ENCODE data around the gene TMEM229B. TPM values are rescaled to one million over a fixed set of nuclear protein-coding genes. Genes with fewer than 3 reads are reported as not detected.

The TMEM229B gene
- total and polyA plus RNA-seq, 4 donors = 0.40 to 2.0 (median 1.6) TPM

GRCh38 chr14:67457782-67458181 is 30.7 kb downstream of the TMEM229B start:
- TF ChIP-seq NR2F2 (IDR thresholded peaks at IDR 0.05) (no peak), TAF1 (conservative IDR thresholded peaks at IDR 0.05) (no peak), RXRA (IDR thresholded peaks at IDR 0.05) (no peak), FOXA1 (IDR thresholded peaks at IDR 0.05) (no peak), GABPA (IDR thresholded peaks at IDR 0.05 in 1 of 2, conservative IDR thresholded peaks at IDR 0.05 in 1 of 2) (no peak), FOXA2 (IDR thresholded peaks at IDR 0.05) (no peak), REST (IDR thresholded peaks at IDR 0.05) (no peak), ZBTB33 (IDR thresholded peaks at IDR 0.05) (no peak), EGR1 (IDR thresholded peaks at IDR 0.05; ENCODE audit: low read depth in 2 of 2) (no peak), RAD21 (IDR thresholded peaks at IDR 0.05) (no peak), SP1 (IDR thresholded peaks at IDR 0.05) (no peak), ATF3 (IDR thresholded peaks at IDR 0.05) (no peak), JUND (IDR thresholded peaks at IDR 0.05) (no peak), MAX (IDR thresholded peaks at IDR 0.05) (no peak), CTCF (IDR thresholded peaks at IDR 0.05; ENCODE audit: low read depth, low read length, missing input control) (no peak), YY1 (IDR thresholded peaks at IDR 0.05) (no peak), HNF4G (IDR thresholded peaks at IDR 0.05) (no peak)
- no peak for DNase-seq (ENCODE audit: low spot score)
- Histone ChIP-seq H3K27ac (ENCODE audit: low read depth in 1 of 2, low read length in 2 of 2) (no peak overlapping the region), H3K36me3 (ENCODE audit: control insufficient read depth in 4 of 4, insufficient read depth in 3 of 4, low read depth in 1 of 4, low read length in 3 of 4) (no peaks in the 10 kb centered on the region), H3K9ac (ENCODE audit: low read depth in 1 of 2, low read length in 2 of 2) (no peak overlapping the region), H3K9me3 (ENCODE audit: control insufficient read depth in 4 of 4, low read length in 3 of 4) (no peaks in the 10 kb centered on the region), H3K4me1 (ENCODE audit: control insufficient read depth in 4 of 4, insufficient read depth in 4 of 4, low read length in 3 of 4) (no peaks in the 10 kb centered on the region), H3K4me3 (ENCODE audit: low read depth in 1 of 3, low read length in 3 of 3) (no peak overlapping the region), H3K27me3 (ENCODE audit: control insufficient read depth in 4 of 4, insufficient read depth in 4 of 4, low read length in 3 of 4) (no peaks in the 10 kb centered on the region)
- 45% methylated on average over 6 of the region's 6 CpGs for WGBS

- Histone ChIP-seq H3K36me3 (ENCODE audit: control insufficient read depth in 4 of 4, insufficient read depth in 3 of 4, low read depth in 1 of 4, low read length in 3 of 4) (no peaks in the 10 kb centered on the region), H3K4me1 (ENCODE audit: control insufficient read depth in 4 of 4, insufficient read depth in 4 of 4, low read length in 3 of 4) (no peaks in the 10 kb centered on the region), H3K9me3 (ENCODE audit: control insufficient read depth in 4 of 4, low read length in 3 of 4) (no peaks in the 10 kb centered on the region), H3K4me3 (ENCODE audit: low read depth in 1 of 3, low read length in 3 of 3) (no peak overlapping the region), H3K27me3 (ENCODE audit: control insufficient read depth in 4 of 4, insufficient read depth in 4 of 4, low read length in 3 of 4) (no peaks in the 10 kb centered on the region), H3K27ac (ENCODE audit: low read depth in 1 of 2, low read length in 2 of 2) (no peak overlapping the region), H3K9ac (ENCODE audit: low read depth in 1 of 2, low read length in 2 of 2) (no peak overlapping the region)
- TF ChIP-seq FOXA2 (IDR thresholded peaks at IDR 0.05) = no peak
- TF ChIP-seq EGR1 (IDR thresholded peaks at IDR 0.05; ENCODE audit: low read depth in 2 of 2) = no peak
- no peak for TF ChIP-seq TAF1 (conservative IDR thresholded peaks at IDR 0.05)
- TF ChIP-seq CTCF (IDR thresholded peaks at IDR 0.05; ENCODE audit: low read depth, low read length, missing input control) = no peak
- TF ChIP-seq ZBTB33 (IDR thresholded peaks at IDR 0.05) = no peak
- no peak for TF ChIP-seq HNF4A (conservative IDR thresholded peaks at IDR 0.05)
- whole genome bisulfite sequencing = 94% methylated on average over 5 of the region's 5 CpGs
- DNase-seq (ENCODE audit: low spot score) = no peak
Measured at GRCh38 chr14:67456732-67457131, 31.8 kb downstream of the TMEM229B start.

Data from liver (tissue), 9 donors.